ENCODE results near the gene ZC3H18. TPM values are rescaled to one million over a fixed set of nuclear protein-coding genes. Genes with fewer than 3 reads are reported as not detected.

The ZC3H18 gene
- total RNA-seq, 1 donor from 2014 or later = 44.5 TPM

DNA sequence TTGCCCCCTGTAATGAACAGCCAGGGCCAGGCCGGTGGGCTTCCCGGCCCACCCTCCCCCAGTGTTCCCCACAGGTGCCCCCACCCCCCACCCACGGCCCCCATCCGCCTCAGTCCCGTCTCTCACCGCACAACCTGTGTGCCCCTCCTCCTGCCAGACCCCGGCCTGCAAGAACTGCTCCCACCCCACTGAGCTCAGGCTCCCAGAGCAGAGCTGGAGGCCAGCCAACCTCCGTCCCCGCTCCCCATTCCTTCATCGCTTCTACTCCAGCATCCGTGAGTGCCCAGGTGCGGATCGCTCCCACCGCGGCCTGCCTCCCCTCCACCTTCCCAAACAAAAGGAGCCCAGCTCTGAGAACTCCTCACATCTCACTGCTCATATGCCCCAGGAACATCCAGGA, 88.5 kb downstream of the ZC3H18 start:
- H3K36me3 ChIP-seq = peaks cover 34% of the 10 kb centered on the region
- H3K9me3 ChIP-seq = no peaks in the 10 kb centered on the region
- no peak overlapping the region for H3K27ac ChIP-seq
- intact Hi-C loops (cut with DNase I) = no loop called here
- H3K27me3 ChIP-seq = no peaks in the 10 kb centered on the region
- DNase-seq (peak; percentile 60), ATAC-seq (no peak)
- H3K4me1 ChIP-seq = peaks cover 13% of the 10 kb centered on the region
- H3K4me3 ChIP-seq = no peak overlapping the region
- no peak for TF ChIP-seq CTCF (IDR thresholded peaks at IDR 0.05)

GRCh38 chr16:88659160-88659559, 89.0 kb downstream of the ZC3H18 start:
- DNase-seq (no peak), ATAC-seq (no peak)
- no peaks in the 10 kb centered on the region for H3K9me3 ChIP-seq
- H3K27ac ChIP-seq = no peak overlapping the region
- peaks cover 13% of the 10 kb centered on the region for H3K4me1 ChIP-seq
- peaks cover 34% of the 10 kb centered on the region for H3K36me3 ChIP-seq
- no peak overlapping the region for H3K4me3 ChIP-seq
- intact Hi-C loops (cut with DNase I) = no loop called here
- TF ChIP-seq CTCF (IDR thresholded peaks at IDR 0.05) = no peak
- no peaks in the 10 kb centered on the region for H3K27me3 ChIP-seq

DNA sequence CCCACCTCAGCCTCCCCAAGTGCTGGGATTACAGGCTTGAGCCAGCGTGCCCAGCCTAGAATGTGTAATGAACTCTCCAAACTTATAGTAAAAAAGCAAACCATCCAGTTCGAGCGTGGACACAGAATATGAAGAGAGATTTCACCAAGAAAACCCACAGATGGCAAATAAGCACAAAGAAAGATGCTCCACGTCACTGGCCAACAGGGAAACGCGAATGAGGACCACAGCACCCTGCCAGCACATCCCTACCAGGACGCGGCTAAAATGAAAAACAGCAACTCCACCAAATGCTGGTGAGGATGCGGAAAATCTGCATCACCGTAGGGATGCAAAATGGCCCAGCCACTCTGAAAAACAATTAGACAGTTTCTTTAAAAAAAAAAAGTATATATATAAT, 91.3 kb downstream of the ZC3H18 start:
- H3K4me1 ChIP-seq = peaks cover 17% of the 10 kb centered on the region
- no peak for DNase-seq
- H3K36me3 ChIP-seq = peaks cover 13% of the 10 kb centered on the region
- TF ChIP-seq CTCF (IDR thresholded peaks at IDR 0.05) = no peak
- peak overlapping the region; percentile 78 for H3K4me3 ChIP-seq
- no peaks in the 10 kb centered on the region for H3K9me3 ChIP-seq
- ATAC-seq = no peak
- no peak overlapping the region for H3K27ac ChIP-seq
- intact Hi-C loops (cut with DNase I) = no loop called here
- H3K27me3 ChIP-seq = no peaks in the 10 kb centered on the region

- H3K4me1 ChIP-seq = peaks cover 17% of the 10 kb centered on the region
- no peaks in the 10 kb centered on the region for H3K9me3 ChIP-seq
- peak overlapping the region; percentile 85 for H3K27ac ChIP-seq
- DNase-seq = peak; percentile 68
- TF ChIP-seq CTCF (IDR thresholded peaks at IDR 0.05) = no peak
- H3K27me3 ChIP-seq = no peaks in the 10 kb centered on the region
- peaks cover 7% of the 10 kb centered on the region for H3K36me3 ChIP-seq
- H3K4me3 ChIP-seq = peak overlapping the region; percentile 78
- ATAC-seq = no peak
- intact Hi-C loops (cut with DNase I) = no loop called here
Observed at GRCh38 chr16:88662222-88662842, 92.1 kb downstream of the ZC3H18 start.

DNA sequence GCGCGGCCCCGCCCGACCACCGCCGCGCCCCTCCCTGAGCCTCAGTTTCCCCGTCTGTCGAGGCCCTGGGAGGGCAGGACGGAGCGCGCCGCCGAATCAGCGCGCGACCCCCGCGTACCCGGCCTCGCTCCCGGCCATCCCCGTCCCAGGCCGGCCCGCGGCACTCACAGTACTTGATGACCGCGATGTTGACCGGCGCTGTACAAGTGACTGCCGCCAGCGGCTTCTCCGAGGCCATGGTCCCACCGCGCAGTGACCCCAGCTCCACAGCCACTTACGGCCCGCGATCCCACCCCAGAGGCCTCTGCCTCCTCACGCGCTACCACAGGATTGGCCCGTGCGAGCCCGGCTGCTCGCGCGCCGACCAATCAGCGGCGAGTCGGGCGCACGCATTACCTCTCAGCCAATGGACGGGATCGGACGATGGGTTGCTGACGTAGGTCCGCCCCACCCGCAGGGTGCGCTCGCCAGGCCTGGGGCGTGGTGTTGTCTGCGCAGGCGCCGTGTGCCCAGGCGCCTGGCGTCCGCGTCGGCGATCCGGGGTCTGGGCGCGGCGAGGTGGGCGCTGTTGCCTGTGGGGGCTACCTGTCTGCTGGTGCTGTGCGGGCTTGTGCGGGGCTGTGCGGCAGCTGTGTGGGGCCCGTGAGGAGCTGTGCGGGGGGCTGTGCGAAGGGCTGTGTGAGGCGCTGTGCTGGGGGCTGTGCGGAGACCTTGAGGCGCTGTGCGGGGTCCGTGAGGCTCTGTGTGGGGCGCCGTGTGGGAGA, 92.8 kb downstream of the ZC3H18 start, which contains the start of gene MVD:
Gene MVD (minus strand): TSS at position 249 of the 764 bp plus-strand sequence. CDS start 11 bp downstream, at position 238.
- Histone ChIP-seq H3K27ac (peak within 1 kb of the TSS; percentile 85), H3K36me3 (no peaks in the 10 kb centered on the region), H3K27me3 (no peaks in the 10 kb centered on the region), H3K9me3 (no peaks in the 10 kb centered on the region), H3K4me3 (peak within 1 kb of the TSS; percentile 78), H3K4me1 (peaks cover 17% of the 10 kb centered on the region)
- ATAC-seq (peak; percentile 99), DNase-seq (peak; percentile 98)
- intact Hi-C loops (cut with DNase I) = no loop called here
- TF ChIP-seq CTCF (IDR thresholded peaks at IDR 0.05) = no peak

Measured in upper lobe of right lung (tissue), 1 donor.